ENCODE measurements around the gene KCNC3.

KCNC3 gene

DNA sequence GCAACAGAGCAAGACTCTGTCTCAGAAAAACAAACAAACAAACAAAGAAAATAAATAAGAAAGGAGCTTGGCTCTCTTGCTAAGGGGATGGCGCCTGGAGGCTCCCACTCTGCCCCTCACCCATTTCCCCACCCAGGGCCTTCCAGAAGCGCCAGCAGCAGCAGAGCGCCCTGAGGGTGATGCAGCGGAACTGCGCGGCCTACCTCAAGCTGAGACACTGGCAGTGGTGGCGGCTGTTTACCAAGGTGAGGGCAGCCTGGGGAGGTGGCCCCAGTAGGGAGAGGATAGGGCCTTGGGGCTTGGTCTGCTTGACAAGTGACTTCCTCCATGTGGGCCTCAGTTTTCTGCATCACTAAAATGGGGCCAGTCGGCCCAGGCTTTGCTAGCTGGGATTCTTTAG is 66.0 kb downstream of the KCNC3 start:
- intact Hi-C loops (cut with DNase I): no loop called here
- no peak for DNase-seq
